GM21381 (cell line): Measurements from ENCODE around the gene DCBLD1.

Experiments used
- ATAC-seq: cut with Tn5 transposase; IDR thresholded peaks from one replicate; pipeline ENCODE4 v1.9.1; 2021; ENCODE audit warnings: mild to moderate bottlenecking, moderate library complexity; ENCODE audit not compliant: unreplicated experiment

DCBLD1 gene

DNA sequence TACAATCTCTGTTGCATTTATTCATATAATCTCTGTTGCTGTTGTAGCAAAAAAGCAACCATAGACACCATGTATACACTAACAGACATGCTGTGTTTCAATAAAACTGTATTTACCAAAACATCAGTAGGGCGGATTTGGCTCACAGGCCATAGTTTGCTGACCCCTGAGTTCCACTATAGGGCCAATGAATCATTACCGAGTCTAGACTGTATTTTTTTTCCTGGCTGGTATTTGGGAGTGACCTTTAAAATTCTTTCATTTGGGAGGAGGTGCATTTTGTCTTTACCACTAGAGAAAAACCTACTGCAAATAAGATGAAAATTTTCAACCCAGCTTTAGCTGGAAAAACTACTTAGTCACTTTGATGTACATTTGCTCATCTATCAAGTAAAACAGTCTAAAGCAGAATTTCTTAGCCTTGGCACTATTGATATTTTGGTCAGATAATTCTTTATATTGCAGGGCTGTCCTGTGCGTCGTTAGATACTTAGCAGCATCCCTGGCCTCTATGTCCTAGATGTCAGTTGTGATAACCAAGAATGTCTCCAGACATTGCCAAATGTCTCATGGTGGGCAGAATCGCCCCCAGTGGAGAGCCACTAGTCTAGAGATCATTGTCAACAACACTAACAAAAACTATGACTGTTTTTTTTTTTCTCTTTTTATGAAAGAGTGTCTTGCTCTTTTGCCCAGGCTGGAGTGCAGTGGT is 39.5 kb downstream of the DCBLD1 start:
- no peak for ATAC-seq

DNA sequence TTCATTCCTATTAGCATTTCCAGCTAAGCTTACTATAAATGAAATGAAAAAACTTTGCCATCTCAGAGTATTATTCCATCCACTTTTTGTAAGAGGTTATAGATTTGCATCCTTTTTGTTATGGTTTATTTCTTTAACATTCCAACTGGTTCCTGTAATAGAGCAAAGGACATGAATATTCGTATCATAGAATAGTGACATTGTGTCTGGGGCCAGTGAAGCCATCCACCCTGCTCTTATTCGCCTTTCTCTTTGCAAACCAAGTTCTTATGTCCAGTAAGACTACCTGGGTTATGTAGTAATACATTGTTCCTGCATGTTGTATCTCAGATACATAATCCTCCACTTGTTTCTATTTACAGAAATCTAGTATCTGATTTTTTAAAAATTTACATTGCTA is 43.1 kb downstream of the DCBLD1 start:
- no peak for ATAC-seq

DNA sequence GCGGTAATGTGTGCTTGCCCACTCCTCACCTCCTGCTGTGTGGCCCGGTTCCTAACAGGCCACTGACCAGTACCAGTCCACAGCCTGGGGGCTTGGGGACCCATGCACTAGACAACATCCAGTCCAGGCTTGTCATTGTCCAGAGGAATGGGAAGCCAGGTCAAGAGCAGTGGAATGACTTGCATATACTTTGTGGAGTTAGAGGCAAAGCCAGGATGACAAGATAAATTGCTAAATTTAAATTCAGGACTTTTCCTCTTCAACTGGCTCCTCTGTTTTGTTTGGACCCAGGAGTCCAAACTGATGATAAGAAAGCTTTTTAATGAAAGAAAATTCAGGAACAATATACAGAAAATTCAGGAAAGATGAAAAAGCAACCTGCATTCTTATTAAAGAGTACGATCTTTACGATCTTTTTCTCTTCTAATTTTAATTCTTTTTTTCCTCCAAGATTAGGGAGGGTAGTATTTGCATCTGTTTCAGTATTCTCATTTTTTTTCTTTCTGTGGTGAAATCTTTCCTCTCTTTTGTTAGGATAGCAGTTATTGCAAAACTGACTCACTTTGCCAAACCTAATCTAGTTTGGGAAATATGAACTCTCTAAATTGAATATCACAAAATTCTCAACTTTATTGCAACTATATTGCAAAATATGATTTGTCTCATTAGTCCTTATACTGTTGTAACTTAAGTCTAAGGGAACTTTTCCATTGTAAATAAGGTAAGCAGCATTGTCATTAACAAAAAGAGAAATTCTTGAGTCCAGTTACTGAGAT is 48.2 kb downstream of the DCBLD1 start:
- no peak for ATAC-seq

DNA sequence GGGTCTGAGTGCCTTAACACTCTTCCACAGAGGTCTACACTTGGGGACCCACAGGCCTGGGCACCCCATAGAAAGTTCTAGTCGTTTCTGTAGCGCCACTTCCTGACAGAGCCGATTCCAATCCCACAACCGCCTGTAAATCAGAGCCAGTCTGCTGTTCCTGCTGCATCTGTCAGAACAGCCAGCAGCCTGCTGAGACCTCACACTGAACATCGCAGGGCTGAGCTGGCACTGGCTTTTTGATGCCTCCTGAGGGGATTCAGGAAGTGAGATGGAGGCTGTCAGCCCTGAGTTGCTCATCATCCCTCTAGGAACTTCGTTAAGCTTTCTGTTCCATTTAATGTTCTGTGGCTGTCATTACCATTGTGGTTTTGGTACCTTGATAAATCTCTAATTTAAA is 48.9 kb downstream of the DCBLD1 start:
- ATAC-seq, result no peak

DNA sequence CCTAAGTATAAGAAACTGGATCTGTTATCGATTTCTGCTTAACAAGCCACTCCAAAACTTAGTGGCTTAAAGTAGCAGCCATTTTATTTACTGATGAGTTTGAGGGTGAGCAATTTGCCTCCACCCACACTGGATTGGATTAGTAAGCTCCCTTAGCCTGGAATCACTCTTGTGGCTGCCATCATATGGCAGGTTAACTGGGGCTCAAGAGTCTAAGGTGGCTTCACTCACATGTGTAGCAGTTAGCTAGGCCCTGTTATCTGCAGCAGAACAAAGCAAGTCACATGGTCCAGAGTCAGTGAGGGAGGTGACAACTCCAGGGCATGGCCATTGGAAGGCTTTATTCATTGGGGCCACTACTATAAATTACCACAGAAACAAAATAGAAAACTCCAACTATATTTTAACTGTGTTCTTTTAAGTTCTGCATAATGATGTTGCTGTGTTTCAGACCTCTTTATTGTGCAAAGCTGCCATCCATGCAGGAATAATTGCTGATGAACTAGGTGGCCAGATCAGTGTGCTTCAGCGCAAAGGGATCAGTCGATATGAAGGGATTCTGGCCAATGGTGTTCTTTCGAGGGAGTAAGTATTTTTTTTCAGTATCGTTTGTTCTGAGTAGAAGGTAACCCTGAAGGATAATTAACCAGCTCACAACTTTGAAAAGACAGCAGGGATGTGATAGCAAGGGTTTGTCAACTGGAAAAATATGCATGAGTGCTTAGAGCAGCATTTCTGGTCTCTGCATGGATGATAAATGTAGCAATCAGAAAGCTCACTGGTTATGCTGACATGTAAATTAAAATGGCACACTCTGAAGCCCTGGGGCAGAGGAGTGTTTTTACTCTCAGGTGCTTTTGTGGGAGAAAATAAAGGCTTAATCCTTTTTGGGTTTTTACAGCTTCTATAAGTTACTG is 49.6 kb downstream of the DCBLD1 start:
- no peak for ATAC-seq

DNA sequence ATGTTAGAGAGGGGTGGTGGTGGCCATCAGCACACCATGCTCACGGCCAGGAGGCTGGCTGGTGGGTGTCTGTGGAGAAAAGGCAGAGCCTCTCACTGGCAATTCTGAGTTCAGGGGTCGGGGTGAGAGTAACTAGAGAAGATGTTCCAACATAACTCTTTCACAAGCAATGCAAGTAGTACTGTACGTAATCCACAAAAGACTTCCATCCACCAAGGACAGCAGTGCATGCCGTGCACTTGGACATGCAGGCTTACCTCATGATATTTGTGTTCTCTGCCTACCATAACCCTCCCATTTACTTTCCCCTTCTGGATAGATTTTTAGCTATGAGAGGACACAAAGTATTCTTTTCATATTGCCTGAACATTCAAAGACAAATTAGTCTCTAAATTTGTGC is 51.3 kb downstream of the DCBLD1 start:
- ATAC-seq, result no peak

DNA sequence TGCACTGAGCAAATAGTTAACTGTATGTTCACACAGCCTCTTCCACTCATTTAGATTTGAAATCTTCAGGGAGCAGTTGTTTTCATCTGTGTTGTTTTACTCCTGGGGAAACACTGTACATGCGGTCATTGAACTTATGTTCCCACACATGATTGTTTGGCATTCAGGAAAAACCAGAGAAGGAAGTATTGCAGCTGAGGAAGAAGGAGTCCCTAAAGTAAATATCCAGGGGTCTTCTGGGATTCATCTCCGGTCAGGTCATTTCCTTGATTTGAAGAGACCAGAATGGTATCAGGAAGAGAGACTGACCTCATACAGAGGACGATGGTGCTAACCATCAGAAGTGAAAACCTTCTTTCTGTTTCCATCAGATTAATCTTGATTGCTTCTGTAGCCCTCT is 52.5 kb downstream of the DCBLD1 start:
- ATAC-seq, result no peak

DNA sequence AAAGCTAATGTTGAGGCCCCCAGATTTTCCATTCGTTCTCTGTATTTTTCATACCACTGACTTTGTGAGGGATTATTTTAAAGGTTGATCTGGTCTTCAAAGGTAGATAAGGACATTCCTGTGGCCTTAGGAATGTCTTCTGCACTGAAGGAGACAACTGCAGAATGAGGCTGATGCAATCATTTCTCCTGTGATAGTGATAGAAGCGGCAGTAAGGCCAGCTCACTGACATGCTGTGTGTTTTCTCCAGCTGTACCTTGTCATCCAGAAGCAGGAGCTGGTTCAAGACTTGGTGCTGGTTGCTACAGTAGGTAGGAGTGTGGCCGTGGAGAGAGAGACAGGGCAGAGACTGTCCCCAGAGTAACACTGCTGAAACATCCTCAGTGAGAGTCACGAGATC is 53.8 kb downstream of the DCBLD1 start:
- ATAC-seq, result no peak

DNA sequence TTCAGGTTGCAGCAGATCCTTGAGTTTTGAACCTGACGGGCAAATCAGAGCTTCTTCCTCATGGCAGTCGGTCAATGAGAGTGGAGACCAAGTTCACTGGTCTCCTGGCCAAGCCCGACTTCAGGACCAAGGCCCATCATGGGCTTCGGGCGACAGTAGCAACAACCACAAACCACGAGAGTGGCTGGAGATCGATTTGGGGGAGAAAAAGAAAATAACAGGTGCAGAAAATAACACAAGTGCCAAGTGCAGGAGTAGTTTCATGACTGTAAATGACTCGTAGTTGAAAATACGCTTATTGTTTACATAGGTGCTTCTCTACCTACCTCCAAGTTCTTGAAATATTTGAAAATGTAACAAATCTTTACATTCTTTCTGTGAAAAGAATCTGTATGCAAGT is 56.1 kb downstream of the DCBLD1 start:
- ATAC-seq, result no peak

DNA sequence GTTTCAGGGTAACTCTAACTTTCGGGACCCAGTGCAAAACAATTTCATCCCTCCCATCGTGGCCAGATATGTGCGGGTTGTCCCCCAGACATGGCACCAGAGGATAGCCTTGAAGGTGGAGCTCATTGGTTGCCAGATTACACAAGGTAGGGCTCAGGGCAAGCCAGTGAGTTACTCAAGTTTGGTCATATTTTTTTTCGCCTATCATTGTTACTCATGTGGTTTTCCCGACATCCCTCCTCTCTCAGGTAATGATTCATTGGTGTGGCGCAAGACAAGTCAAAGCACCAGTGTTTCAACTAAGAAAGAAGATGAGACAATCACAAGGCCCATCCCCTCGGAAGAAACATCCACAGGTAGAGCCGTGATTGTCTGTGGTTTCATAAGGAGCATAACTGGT is 58.2 kb downstream of the DCBLD1 start:
- ATAC-seq, result no peak

DNA sequence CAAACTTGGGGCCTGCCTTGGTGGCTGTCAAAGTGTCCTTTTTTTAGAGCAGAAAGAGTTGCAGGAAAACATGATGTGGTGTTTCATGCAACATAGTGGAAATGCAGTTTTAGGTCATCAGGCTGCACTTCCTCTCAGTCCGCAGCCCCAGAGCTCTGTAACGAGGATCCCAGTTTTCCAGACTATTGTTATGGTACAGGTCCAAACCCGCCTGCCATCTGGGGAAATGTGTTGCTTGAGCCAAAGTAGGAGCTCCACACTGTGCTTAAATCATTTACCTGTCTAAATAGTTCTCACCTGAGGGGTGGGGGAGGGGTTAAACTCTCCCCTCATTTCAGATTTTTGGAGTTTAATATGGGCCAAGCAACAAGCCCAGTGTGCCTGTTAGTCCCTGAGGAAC is 60.0 kb downstream of the DCBLD1 start:
- no peak for ATAC-seq

DNA sequence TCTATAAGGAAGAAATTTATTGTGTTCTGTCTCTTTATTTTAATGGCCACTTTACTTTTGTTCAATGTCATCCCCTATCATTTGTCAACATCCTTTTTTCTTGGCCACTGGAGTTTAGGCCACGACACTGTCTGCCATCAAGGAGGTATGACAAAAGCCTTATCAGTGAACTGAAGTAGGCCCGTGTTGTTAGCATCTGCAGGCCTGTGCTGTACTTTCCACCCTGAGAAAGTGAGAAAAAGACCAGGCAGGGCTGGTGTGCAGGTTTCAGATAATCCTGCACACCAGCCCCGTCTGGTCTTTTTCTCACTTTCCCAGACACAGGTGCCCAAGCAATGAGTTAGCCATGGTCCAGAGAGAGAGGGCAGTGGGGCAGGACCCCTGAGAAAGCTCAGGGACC is 62.2 kb downstream of the DCBLD1 start:
- ATAC-seq, result no peak

DNA sequence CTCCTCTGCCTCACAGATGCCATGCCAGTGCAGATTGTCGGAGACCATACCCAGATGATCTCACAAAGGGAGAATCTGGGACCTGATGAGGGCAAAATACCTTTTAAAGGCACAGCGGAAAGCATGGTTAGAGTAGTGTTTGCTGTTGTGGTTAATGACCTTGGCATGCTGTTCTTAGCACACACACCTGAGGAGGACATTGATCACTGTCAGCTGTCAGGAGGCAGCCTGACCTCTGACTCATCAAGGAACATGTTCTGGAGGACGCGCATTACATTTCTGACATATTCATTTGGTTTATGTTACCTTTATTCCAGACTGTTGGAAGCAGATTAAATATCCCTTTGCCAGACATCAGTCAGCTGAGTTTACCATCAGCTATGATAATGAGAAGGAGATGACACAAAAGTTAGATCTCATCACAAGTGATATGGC is 62.7 kb downstream of the DCBLD1 start:
- ATAC-seq, result no peak

DNA sequence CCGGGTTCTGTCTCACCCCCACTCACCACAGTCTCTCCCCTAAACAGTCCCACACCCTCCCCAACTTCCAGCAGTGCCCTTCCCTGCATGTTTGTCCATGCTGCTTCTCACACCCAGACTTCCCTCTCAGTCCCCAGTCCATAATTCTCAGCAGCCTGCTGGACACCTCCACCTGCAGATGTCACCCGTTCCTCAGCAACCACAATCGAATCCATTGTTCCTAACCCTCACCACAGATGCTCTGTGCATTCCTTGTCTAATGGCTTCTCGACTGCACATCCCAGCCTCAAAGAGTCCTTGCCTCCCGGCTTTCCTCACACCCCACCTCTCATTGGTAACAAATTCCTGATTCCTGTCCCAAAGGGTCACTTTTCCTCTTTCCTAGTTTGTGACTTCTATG is 64.2 kb downstream of the DCBLD1 start:
- ATAC-seq, result no peak

DNA sequence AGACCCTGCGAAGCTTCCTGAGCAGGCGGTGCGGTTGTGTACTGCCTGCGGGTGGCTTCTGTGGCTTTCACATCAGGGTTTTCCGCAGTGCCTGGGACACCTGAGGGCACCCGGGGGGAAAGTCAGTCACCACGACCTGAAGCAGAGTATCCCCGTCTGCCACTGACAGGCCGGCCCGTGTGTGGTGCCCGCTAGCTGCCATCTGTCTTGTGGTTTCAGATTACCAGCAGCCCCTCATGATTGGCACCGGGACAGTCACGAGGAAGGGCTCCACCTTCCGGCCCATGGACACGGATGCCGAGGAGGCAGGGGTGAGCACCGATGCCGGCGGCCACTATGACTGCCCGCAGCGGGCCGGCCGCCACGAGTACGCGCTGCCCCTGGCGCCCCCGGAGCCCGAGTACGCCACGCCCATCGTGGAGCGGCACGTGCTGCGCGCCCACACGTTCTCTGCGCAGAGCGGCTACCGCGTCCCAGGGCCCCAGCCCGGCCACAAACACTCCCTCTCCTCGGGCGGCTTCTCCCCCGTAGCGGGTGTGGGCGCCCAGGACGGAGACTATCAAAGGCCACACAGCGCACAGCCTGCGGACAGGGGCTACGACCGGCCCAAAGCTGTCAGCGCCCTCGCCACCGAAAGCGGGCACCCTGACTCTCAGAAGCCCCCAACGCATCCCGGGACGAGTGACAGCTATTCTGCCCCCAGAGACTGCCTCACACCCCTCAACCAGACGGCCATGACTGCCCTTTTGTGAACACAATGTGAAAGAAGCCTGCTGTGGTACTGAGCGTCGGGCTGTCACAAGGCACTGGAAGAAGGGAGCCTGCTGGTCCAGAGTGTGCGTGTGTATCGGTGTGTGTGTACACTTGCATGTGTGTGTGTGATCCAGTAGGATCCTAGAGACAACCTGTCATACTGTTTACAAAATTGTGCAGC is 65.5 kb downstream of the DCBLD1 start:
- peak; percentile 43 for ATAC-seq

DNA sequence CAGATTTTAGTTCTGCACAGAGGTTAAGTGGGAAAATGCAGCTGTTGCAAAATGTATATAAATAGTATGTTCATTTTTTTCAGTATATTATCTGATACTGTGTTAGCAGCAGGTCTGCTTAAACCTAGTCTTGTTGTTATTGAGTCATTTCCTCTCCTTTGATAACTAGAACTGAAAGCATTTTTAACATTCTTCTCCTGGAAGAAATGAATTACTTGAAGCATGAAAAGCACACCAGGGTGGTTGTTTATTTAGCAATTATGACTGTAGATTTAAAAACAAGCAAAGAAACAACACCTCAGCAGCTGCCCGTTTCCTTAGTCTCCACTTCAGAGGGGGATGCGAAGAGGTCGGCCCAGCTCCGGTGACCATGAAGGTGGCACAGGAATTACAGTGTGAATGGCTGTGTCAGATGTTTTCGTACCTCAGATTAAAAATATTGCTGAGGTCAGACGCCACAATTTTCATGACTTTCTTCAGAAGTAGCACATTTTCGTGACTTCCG is 66.4 kb downstream of the DCBLD1 start:
- no peak for ATAC-seq

DNA sequence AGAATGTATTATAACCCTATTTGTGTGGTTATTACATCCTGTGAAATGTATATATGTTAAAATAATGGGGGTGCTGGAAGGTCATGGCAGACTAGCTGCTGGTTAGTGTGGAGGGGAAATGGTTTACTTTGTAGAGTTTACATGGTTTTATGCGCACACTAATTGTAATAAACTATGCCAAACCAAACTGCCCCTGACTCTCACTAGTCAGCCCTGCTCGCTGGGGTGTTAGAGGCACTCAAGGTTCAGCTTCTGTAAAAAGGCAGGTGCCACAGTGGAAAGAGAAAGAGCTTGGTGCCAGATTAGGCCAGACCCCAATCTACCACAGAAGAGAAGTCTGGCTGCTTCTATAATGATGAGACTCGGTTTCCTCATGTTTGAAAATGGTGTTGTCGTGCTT is 67.1 kb downstream of the DCBLD1 start:
- no peak for ATAC-seq

DNA sequence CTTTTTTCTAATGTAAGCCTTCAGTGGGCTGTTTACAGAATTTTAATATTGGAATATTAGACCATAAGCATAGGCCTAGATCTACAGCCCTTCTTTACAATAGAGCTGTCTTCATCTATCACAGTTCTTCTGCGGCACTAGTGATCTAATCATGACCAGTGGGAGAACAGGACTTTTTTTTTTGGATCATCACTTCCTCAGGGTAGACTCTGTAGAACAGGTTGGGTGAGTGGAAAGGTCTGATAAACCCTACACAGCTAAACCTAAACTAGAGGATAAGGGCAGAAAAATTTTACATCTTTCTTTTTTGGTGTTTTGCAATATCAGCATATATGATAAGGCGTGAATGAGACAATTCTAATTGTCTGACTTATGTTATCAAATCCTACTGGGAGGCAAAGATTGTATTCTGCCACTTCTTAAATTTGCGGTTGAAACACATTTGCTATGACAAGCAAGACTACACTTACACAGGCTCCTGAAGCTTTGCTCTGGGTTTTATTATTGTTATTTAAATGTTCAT is 67.7 kb downstream of the DCBLD1 start:
- no peak for ATAC-seq

DNA sequence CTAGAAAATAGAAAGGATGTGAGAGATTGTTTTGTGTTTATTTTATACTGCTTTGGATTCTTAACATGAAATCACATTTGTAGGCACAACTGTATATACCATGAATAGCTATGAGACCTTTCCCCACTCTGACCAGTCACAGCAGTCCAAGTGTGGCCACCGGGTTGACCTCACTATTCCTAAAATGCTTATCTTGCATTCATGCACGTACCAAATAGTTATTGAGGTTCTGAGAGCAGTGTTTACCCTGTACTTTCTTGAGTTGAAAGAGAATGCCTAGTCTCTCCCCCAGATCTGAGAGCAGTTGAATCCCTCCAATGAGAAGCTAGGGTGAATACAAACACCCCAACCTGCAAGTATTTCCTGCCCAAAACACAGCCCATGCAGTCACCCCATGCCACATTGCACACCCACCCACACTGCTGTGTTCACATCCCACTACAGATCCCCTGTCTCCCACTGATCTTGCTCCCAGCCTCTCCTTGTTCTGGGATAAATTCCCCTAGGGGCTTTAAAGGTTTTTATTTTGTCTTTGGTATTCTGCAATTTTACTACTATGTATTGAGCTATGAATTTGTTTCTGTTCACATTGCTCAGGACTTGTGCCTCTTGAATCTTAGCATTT is 68.3 kb downstream of the DCBLD1 start:
- ATAC-seq, result no peak

DNA sequence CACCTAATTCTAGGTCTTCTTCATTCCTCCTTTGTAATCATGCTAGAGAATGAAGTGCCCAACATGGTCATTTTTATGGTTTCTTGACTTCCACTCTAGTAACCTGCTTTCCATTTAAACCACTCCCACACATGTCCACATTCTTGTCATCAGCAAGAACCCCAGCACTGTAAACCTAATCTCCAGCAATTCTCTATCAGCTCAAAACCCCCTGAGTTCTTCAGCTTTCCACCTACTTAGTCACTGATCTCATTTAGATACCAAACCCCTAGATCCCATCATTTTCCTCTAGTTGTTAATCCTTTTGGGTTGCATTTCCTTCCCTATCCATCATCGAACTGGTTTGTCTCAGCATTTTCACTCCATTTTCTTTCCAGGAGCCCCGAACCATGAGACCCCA is 70.1 kb downstream of the DCBLD1 start:
- no peak for ATAC-seq
